Stimulated activated CD4-positive, alpha-beta T cell treated with anti-CD3 and anti-CD28 coated beads, Interleukin-15, amount 100 ng/mL, for 24 hours (primary cell): ENCODE measurements around the gene C4orf54.

Experiments used
- DNase-seq: peaks from one replicate; pipeline ENCODE4 v3.0.0-alpha.2; 2020

The C4orf54 gene

GRCh38 chr4:99615170-99615820 is 42.3 kb downstream of the C4orf54 start:
- no peak for DNase-seq

- DNase-seq: no peak
Measured at GRCh38 chr4:99614491-99614890, 43.1 kb downstream of the C4orf54 start.

GRCh38 chr4:99612704-99613103 is 44.9 kb downstream of the C4orf54 start:
- DNase-seq: no peak

GRCh38 chr4:99612281-99612680 is 45.3 kb downstream of the C4orf54 start:
- no peak for DNase-seq

GRCh38 chr4:99610605-99611175 is 46.9 kb downstream of the C4orf54 start:
- DNase-seq: no peak

- DNase-seq: no peak
Measured at GRCh38 chr4:99608417-99608816, 49.2 kb downstream of the C4orf54 start.
